Adipose tissue (tissue), 3 donors: ENCODE measurements around the gene BTF3L4. TPM values are rescaled to one million over a fixed set of nuclear protein-coding genes. Genes with fewer than 3 reads are reported as not detected.
"Not testable (repeated sequence)": the region's sequence is repeated elsewhere in the genome, so short reads cannot be mapped to it uniquely, and the experiment has no call there.

Experiments
- H3K27ac ChIP-seq: one replicate; pipeline ENCODE4 v1.5.1; 2013; ENCODE audit warnings: low read depth, low read length
- WGBS, 3 donors: extraction: QIAGEN DNeasy Blood & Tissue Kit; methylation state at CpG; one replicate each; pipeline ENCODE4 v1.1.7; 2013; 5-methylcytosine and 5-hydroxymethylcytosine counted together
- polyA plus RNA-seq, 3 donors: library from polyadenylated mRNA; stranded (reverse); fragments of 200-250 nt; gene quantifications; one replicate each; pipeline ENCODE4 v1.2.3, GENCODE V29; 2013
- donor health status: healthy with polysubstance abuse.
- donor health status: Bipolar disorder and iron deficiency.
- donor health status: healthy.

Gene BTF3L4
- 10 to 100 TPM; 26.2 to 57.7 (median 44.6) TPM for polyA plus RNA-seq

DNA sequence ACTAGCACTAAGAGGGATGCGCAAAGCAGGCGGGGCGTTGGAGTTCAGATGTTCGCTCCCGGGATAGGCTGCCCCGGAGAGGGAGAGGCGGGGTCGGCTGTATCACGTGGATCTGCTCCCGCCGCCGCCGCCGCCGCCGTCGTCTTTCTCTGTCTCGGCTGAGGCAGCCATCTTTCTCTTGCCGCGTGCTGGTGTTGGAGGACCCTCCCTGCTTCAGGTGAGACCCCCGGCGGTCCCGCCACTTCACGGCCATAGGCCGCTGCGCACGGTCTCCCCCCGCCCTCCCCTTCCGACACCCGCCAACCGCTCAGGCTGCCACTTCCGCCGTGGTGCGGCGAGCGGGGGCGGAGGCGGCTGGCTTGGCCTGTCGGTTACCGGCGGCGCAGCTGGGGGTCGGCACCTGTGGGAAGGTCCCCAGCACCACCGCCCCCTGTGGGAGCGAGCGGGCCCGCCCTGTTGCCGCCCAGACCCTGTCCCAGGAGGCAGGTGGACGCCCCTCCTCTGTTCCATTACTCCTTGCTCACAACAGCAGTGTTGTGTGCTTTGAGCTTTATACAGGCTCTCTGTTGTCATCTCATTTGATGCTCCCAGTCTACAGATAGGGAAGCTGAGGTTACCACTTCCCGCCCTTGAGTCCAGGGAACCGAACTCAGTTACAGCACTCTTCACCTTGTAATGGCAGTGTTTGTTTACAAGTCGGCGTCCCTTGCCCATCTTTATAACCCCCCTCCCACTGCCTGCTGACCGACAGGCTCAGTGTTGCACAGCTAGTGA is at the start of gene BTF3L4:
TSS of gene BTF3L4 (plus strand) at position 133 of the 774 bp plus-strand sequence. CDS start 3,553 bp downstream, outside the sequence.
- WGBS, 3 donors: 0 to 1% (median 0%) methylated on average over 44 to 54 of the region's 54 CpGs
- H3K27ac ChIP-seq: peak within 1 kb of the TSS; percentile 41

DNA sequence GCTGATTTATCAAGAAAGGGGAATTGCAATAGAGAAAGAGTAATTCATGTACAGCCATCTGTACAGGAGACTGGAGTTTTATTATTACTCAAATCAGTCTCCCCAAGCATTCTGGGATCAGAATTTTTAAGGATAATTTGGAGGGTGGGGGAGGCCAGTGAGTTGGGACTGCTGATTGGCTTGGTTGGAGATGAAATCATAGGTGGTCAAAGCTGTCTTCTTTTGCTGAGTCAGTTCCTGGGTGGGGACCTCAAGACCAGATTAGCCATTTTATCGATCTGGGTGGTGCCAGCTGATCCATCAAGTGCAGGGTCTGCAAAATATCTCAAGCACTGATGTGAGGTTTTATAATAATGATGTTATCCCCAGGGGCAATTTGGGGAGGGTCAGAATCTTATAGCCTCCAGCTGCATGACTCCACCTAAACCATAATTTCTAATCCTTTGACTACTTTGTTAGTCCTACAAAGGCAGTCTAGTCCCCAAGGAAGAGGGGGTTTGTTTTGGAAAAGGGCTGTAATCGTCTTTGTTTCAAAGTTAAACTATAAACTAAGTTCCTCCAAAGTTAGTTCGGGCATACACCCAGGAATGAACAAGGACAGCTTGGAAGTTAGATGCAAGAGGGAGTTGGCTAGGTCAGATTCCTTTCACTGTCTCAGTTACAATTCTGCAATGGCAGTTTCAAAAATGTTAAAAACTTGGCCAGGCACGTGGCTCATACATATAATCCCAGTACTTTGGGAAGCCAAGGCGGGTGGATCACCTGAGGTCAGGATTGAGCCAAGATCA is 48.7 kb upstream of the BTF3L4 start:
- no peak overlapping the region for H3K27ac ChIP-seq
- WGBS, 3 donors: 22 to 53% (median 46%) methylated on average over 5 of the region's 5 CpGs

DNA sequence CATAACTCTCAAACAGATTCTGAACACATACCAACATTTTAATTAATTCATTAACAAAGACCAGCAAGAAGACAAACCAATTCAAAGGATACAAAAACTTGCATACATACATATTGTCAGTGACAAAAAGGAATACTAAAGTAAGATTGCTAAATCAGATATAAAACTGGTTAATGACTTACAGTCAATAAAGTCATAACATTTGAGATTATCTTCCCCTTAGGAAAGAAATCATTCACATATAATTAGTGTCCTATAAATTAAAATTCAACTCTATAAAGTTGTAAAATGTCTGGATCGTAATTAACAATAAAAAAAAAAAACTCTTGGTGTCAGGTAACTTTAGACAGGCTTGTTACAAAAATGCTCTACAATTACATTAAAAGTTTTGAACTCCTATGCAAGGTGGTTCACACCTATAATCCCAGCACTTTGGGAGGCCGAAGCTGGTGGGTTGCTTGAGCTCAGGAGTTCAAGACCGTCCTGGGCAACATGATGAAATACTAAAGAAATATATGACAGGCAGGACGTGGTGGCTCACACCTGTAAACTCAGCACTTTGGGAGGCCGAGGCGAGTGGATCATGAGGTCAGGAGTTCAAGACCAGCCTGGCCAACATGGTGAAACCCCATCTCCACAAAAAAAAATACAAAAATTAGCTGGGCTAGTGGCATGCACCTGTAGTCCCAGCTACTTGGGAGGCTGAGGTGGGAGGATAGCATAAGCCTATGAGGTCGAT is 47.9 kb upstream of the BTF3L4 start:
- WGBS, 3 donors: 84 to 94% (median 88%) methylated on average over 7 of the region's 7 CpGs
- no peak overlapping the region for H3K27ac ChIP-seq

DNA sequence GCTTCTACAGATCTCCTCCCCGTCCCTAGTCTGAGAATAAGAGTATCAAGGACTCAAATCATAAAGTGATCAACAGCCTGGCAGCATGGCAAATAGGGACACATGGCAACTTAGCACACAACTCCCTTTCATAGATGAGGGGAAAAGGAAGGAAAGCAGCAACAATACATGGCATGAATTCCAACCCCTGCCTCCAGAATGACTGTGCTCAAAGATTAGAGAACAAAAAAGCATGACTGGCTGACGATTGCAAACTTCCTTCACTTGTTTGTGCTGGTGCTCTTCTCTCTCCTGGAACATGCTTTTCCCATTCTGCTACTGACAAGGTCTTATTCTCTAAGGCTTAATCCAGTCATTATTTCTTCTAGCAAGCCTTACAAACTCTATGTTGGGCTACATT is 34.0 kb upstream of the BTF3L4 start:
- no peak overlapping the region for H3K27ac ChIP-seq
- WGBS, 3 donors: 66 to 77% (median 71%) methylated on average over 2 of the region's 2 CpGs

DNA sequence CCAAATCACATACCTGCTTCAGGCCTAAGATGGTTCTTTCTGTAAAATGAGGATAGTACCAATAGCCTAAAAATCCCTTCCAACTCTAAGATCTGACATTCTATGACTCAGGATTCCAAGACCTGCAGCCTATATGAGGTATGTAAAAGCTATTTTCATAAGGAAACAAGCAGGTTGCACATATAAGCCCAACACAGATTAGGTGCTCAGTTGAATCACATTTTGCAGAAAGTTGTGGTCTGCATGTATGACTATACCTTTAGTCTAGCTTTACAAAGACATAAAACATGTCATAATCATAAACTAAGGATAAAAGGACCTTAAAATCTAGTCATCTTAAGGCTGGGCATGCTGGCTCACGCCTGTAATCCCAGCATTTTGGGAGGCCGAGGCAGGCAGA is 29.8 kb upstream of the BTF3L4 start:
- 97 to 100% (median 99%) methylated on average over 2 of the region's 2 CpGs for WGBS, 3 donors

DNA sequence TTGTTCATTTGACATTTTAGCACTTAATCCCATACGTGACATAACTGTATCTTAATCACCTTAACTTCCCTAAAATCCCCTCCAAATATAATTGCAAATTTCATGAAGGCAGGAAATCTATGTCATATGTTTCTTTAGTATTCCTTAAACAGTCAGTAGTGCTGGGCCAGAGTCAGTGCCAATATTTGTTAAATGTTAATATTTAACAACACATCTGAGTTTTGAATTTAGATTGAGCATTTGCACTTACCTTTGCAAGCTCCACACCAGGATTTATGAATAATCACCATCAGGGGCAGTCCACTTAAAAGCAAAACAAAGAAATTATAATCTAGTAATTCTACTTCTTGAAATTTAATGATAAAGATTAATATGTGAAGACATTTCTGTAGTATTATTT is 27.8 kb upstream of the BTF3L4 start:
- no peak overlapping the region for H3K27ac ChIP-seq
- WGBS, 3 donors: 9 to 74% (median 68%) methylated on average over 1 of the region's 1 CpG

More for the DNA sequence above, 29.8 kb upstream of the BTF3L4 start:
- no peak overlapping the region for H3K27ac ChIP-seq

DNA sequence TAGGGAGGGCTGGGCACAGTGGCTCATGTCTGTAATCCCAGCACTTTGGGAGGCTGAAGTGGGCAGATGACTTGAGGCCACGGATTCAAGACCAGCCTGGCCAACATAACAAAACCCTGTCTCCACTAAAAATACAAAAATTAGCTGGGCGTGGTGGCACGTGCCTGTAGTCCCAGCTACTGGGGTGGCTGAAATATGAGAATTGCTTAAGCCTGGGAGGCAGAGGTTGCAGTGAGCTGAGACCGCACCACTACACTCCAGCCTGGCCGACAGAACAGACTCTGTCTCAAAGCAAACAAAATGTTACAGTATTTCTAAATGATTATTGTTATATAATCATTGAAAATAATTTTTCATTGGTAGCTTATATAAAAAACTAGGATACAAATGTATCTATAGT is 27.3 kb upstream of the BTF3L4 start:
- not testable (repeated sequence) for H3K27ac ChIP-seq
- 33 to 89% (median 83%) methylated on average over 5 of the region's 5 CpGs for WGBS, 3 donors

DNA sequence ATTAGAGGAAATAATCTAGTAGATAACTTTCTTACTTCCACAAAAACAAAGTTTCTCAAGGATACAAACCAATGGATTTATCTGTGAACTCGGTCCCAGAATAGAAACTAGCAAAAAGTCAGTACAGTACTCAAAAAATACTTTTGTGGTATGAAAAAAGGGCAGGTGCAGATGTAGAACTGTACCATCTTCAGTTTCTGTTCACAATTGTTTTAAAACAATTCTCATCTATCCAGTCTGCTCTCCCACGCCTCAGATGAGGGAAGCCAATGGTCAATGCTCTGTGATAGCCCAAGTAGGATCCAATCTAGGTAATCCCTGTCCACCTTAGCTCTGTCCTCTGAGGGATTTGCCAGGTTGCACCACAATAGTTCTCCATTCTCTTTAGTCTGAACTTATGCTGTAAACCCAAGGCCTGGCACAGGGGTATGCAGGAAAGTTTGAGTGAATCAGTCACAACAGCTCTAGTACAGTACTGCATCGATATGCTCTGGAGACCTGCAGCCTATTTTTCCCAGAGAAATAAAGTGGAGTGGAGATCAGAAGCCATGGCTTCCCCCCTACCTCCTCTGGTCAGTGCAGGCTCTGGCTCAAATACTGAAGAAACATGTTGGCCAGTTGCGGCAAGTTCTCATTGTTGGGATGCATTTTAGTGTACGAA is 23.8 kb upstream of the BTF3L4 start:
- H3K27ac ChIP-seq: no peak overlapping the region
- WGBS, 3 donors: 30 to 59% (median 50%) methylated on average over 5 of the region's 5 CpGs

DNA sequence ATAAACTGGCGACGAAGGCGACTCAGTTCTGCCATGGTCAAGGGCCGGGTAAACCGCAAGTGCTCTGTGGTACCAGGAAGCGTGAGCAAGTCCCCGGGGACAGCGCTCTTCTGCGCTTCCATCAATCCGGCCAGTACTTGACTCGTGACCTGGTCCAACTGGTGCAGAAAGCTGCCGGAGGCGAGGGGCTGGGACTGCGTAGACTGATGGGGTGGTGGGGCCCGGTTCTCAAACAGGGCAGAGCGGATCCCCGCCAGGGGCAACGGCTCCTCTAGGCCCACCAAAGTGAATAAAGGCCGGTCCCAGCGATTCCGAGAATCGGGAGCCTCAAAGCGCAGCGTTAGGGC is 23.3 kb upstream of the BTF3L4 start:
- WGBS, 3 donors: 3 to 7% (median 3%) methylated on average over 24 of the region's 24 CpGs
- H3K27ac ChIP-seq: no peak overlapping the region

DNA sequence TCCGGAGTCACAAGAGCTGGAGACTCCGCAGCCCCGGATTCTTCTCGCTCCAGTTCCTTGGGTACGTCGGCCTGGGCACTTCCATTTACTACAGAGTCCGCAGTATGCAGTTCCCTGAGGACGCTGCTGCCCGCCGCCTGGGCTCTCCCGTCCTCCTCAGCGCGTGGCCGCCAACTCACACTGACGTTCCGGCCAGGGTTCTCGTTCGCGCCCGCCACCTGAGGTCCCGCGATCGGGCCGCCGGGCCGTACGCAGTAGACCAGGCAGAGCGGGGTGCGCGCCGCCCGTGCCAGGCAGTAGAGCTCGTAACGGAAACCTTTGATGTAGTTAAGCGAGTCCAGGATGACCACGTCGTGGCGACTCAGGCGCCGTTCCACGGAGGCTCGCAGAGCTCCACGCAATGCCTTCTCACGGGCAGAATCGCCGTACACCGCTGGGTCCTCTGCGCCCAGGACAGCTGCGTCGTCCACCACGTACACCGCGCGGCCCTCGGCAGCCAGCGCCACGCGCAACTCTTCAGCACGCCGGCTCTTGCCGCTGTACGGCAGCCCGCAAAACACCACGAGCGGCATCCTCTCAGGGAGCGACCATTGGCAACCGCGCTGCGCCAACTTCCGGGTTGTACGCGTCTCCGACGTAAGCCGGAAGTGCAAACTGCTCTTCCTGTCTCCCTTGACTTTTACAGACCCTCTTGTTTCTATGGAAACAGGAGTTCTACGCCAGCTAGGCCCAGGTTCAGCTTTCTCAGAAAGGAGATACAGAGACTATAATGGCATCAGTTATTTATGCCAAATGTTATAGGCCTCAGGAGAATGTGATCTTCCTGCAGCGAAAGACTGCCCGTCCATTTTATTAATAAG is 22.7 kb upstream of the BTF3L4 start, which contains the start of gene KTI12:
TSS of gene KTI12 (minus strand) at position 621 of the 860 bp plus-strand sequence. CDS start at position 572, 49 bp downstream.
- H3K27ac ChIP-seq: peak within 1 kb of the TSS; percentile 61
- WGBS, 3 donors: 2% methylated on average over 78 of the region's 78 CpGs

DNA sequence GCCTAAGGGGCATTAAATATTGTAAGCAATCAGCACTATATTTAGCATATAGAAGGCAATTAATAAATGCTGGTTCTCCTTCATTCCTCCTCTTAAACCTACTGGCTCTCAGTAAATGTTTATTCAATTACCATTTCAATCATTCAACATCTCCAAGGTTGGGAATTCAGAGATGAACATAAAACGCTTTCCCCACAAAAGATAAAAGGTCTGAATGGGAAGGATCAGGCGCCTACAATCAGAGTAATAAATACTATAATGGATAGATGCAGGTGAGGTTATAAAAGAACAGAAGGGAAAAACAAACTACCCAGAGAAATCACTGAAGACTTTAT is 22.1 kb upstream of the BTF3L4 start:
- WGBS, 3 donors: 92 to 97% (median 93%) methylated on average over 2 of the region's 2 CpGs
- no peak overlapping the region for H3K27ac ChIP-seq

DNA sequence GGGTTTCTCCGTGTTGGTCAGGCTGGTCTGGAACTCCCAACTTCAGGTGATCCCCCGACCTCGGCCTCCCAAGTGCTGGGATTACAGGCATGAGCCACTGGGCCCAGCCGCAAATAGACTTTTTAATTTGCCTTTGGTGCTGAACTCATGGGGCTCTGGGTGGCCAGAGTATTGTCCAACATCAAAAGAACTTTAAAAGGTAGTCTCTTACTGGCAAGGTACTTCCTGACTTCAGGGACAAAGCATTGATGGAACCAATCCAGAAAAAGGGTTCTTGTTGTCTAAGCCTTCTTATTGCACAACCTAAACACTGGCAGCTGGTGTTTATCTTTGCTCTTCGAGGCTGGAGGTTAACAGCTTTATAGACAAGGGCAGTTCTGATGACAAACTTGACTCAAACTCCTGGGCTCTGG is 18.7 kb upstream of the BTF3L4 start:
- 77 to 86% (median 80%) methylated on average over 5 of the region's 5 CpGs for WGBS, 3 donors
- no peak overlapping the region for H3K27ac ChIP-seq

DNA sequence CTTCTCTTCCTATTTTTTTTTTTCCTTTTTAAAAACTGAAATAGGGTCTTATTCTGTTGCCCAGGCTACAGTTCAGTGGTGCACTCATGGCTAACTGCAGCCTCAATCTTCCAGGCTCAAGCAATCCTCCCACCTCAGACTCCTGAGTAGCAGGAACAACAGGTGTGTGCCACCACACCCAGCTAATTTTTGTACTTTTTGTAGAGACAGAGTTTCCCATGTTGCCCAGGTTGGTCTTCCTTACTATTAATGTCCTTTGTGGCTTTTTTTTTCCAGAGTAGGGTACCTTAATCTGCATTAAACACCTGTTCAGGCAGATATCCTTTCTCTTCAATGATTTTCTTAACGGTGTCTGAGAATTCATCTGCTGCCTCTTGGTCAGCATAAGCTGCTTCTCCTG is 18.2 kb upstream of the BTF3L4 start:
- WGBS, 3 donors: 79 to 98% (median 93%) methylated on average over 1 of the region's 1 CpG
- H3K27ac ChIP-seq: no peak overlapping the region

DNA sequence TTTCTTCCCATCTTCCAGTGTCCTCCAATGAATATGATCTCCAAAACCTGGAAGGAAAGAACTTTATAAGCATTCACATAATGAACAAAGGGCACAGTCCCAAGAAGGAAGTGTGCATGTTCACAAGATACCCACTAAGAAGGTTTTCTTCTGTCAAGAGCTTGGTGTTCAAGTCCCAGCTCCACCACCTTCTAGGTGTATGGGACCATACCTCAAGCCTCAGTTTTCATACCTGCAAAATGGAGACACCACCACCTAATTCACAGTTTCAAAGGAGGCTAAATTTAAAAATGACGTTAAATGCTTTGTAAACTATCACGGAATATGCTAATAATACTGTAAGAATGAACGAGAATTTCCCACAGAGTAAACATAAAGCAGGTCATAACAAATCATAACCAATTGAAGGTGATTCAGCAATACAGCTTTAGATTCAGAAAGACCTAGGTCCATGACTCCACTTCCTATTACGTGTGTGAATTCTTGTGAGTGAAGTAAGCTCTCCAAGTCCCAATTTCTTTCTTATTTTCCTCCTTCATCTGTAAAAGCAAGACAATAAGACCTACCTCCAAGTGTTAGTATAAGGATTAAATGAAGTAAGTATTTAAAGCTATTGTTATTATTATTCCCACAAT is 14.4 kb upstream of the BTF3L4 start:
- WGBS, 3 donors: 87 to 96% (median 91%) methylated on average over 4 of the region's 4 CpGs
- no peak overlapping the region for H3K27ac ChIP-seq

DNA sequence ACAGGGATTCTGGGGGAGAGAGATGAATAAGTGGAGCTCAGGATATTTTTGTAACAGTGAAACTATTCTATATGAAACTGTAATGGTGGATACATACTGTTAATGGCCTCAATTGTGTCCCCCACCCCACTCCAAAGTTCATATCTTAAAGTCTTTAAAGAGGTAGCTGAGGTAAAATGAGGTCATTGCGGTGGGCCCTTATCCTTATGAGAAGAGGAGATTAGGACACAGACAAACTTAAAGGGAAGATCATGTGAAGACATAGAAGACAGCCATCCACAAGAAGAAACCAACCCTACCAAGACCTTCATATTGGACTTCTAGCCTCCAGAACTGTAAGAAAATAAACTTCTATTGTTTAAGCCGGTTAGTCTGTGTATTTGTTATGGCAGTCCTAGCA is 10.9 kb upstream of the BTF3L4 start:
- H3K27ac ChIP-seq: no peak overlapping the region
- 87 to 96% (median 94%) methylated on average over 2 of the region's 2 CpGs for WGBS, 3 donors

DNA sequence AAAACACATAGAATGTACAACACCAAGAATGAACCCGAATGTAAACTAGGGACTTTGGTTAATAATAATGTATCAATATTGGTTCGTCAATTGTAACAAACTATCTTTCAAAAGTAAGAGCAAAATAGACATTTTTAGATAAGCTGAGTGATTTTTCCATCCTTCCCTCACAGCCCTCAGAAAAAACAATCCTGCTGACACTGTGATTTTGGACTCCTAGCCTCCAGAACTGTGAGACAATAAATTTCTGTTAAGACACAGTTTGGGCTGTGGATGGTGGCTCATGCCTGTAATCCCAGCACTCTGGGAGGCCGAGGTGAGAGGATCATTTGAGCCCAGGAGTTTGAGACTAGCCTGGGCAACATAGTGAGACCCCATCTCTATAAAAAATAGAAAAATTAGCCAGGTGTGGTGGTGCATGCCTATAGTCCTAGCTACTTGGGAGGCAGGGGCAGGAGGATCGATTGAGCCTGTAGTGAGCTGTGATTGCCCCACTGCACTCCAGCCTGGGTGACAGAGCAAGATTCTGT is 10.4 kb upstream of the BTF3L4 start:
- WGBS, 3 donors: 93 to 98% (median 96%) methylated on average over 4 of the region's 4 CpGs
- not testable (repeated sequence) for H3K27ac ChIP-seq

DNA sequence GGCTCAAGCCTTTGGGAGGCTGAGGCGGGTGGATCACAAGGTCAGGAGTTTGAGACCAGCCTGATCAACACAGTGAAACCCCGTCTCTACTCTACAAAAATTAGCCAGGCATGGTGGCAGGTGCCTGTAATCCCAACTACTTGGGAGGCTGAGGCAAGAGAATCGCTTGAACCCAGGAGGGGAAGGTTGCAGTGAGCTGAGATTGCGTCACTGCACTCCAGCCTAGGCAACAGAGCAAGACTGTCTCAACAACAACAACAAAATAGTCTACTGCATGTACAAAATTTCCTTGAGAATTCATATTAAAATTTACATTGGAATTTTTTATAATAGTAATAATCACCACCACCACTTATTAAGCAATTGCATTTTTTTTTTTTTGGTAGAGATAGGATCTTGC is 6.8 kb upstream of the BTF3L4 start:
- not testable (repeated sequence) for H3K27ac ChIP-seq
- 85 to 95% (median 89%) methylated on average over 4 of the region's 4 CpGs for WGBS, 3 donors
